Body of pancreas (tissue), 4 donors: Measurements from ENCODE around the gene DTNA. TPM values are rescaled to one million over a fixed set of nuclear protein-coding genes. Genes with fewer than 3 reads are reported as not detected.

Source experiments
- ATAC-seq: fragments of 150-250 bp; one replicate; pipeline ENCODE4 v1.9.1; 2016
- DNase-seq, 4 donors: peaks; one replicate each; pipeline ENCODE4 v3.0.0-alpha.2; 2019
- H3K27ac ChIP-seq, 4 donors: fragments of 200-600 bp; sonication (generic); 1 replicate in 3 of 4; 2 replicates in 1 of 4; pipeline versions ENCODE4 v1.5.1 to v1.6.1; 2016 to 2019; ENCODE audit warnings: mild to moderate bottlenecking in 1 of 4, mixed read lengths in 1 of 4, moderate library complexity in 1 of 4
- H3K27me3 ChIP-seq, 2 donors: fragments of 200-600 bp; sonication (generic); one replicate each; pipeline ENCODE4 v1.6.0; 2016; ENCODE audit warnings: mild to moderate bottlenecking in 1 of 2
- H3K36me3 ChIP-seq, 2 donors: fragments of 200-600 bp; sonication (generic); replicated peaks in 1 of 2; 2 replicates each; pipeline ENCODE4 v1.5.1; 2016; ENCODE audit warnings: low read depth in 2 of 2; ENCODE audit not compliant: insufficient read depth in 1 of 2
- H3K4me1 ChIP-seq: fragments of 200-600 bp; sonication (generic); one replicate; pipeline ENCODE4 v1.6.0; 2016
- H3K4me3 ChIP-seq, 2 donors: fragments of 200-600 bp; sonication (generic); 1 replicate in 1 of 2; 2 replicates in 1 of 2; pipeline ENCODE4 v1.5.1; 2016 to 2019
- H3K9me3 ChIP-seq, 3 donors: fragments of 200-600 bp; sonication (generic); 1 replicate in 2 of 3; 2 replicates in 1 of 3; pipeline ENCODE4 v1.5.1; 2016
- CTCF ChIP-seq, 7 experiments: fragments of 450-650 bp in 4 of 7; fragments of 200-600 bp in 3 of 7; sonication (generic) in 3 of 7; IDR thresholded peaks; one replicate each; pipeline ENCODE4 v1.5.1; 2016 to 2019; ENCODE audit warnings: antibody characterized with exemption in 7 of 7
- POLR2A ChIP-seq, 3 donors: fragments of 450-650 bp; IDR thresholded peaks; one replicate each; pipeline ENCODE4 v1.6.1; 2016; ENCODE audit warnings: antibody characterized with exemption in 3 of 3, mild to moderate bottlenecking in 2 of 3
- WGBS, 2 donors: methylation state at CpG; one replicate each; pipeline ENCODE4 v1.1.5; 2017; 5-methylcytosine and 5-hydroxymethylcytosine counted together
- intact Hi-C: fragments of 100-400 bp; cut with DNase I; formaldehyde crosslinking; loops from one replicate; pipeline ENCODE4 v1.15.1; 2023
- total RNA-seq, 2 donors: library from RNA; depleted of rRNA; stranded (reverse); fragments of >200 nt; gene quantifications; one replicate each; pipeline ENCODE4 v1.1.0, GENCODE V29; 2016

Gene DTNA
- total RNA-seq, 2 donors from 2014 or later, result 31.0 to 32.2 TPM

GRCh38 chr18:34796035-34796657 lies 86.0 kb downstream of the DTNA start:
- Histone ChIP-seq H3K27ac (no peak overlapping the region), H3K27me3 (no peaks in the 10 kb centered on the region), H3K4me1 (no peaks in the 10 kb centered on the region), H3K4me3 (no peak overlapping the region), H3K9me3 (no peaks in the 10 kb centered on the region), H3K36me3 (no peaks in the 10 kb centered on the region)
- intact Hi-C loops, result no loop called here
- WGBS, 2 donors, result 89 to 90% methylated on average over 7 of the region's 7 CpGs
- DNase-seq (no peak), ATAC-seq (no peak)
- TF ChIP-seq CTCF (IDR thresholded peaks at IDR 0.05) (no peak), POLR2A (IDR thresholded peaks at IDR 0.05) (no peak)

GRCh38 chr18:34799291-34799690 lies 89.2 kb downstream of the DTNA start:
- WGBS, 2 donors, result 85 to 86% methylated on average over 4 of the region's 4 CpGs
- ATAC-seq, result no peak
- intact Hi-C loops, result no loop called here

GRCh38 chr18:34800381-34800780 lies 90.3 kb downstream of the DTNA start:
- no peak for TF ChIP-seq POLR2A (IDR thresholded peaks at IDR 0.05)
- no peak for TF ChIP-seq CTCF (IDR thresholded peaks at IDR 0.05)
- H3K9me3 ChIP-seq, result no peaks in the 10 kb centered on the region
- intact Hi-C loops, result no loop called here
- no peaks in the 10 kb centered on the region for H3K36me3 ChIP-seq
- H3K27me3 ChIP-seq, result no peaks in the 10 kb centered on the region
- ATAC-seq (no peak), DNase-seq (no peak)
- peaks cover 5% of the 10 kb centered on the region for H3K4me1 ChIP-seq
- WGBS, 2 donors, result 86 to 88% methylated on average over 1 of the region's 1 CpG
- H3K4me3 ChIP-seq, result no peak overlapping the region
- no peak overlapping the region for H3K27ac ChIP-seq

More at GRCh38 chr18:34799291-34799690, 89.2 kb downstream of the DTNA start:
- no peak for DNase-seq
- Histone ChIP-seq H3K27me3 (no peaks in the 10 kb centered on the region), H3K9me3 (no peaks in the 10 kb centered on the region), H3K27ac (no peak overlapping the region), H3K4me1 (no peaks in the 10 kb centered on the region), H3K4me3 (no peak overlapping the region), H3K36me3 (no peaks in the 10 kb centered on the region)
- TF ChIP-seq CTCF (IDR thresholded peaks at IDR 0.05), result no peak
- TF ChIP-seq POLR2A (IDR thresholded peaks at IDR 0.05), result no peak

GRCh38 chr18:34801774-34802173 lies 91.7 kb downstream of the DTNA start:
- intact Hi-C loops, result no loop called here
- no peaks in the 10 kb centered on the region for H3K36me3 ChIP-seq
- no peaks in the 10 kb centered on the region for H3K9me3 ChIP-seq
- TF ChIP-seq CTCF (IDR thresholded peaks at IDR 0.05) (no peak), POLR2A (IDR thresholded peaks at IDR 0.05) (no peak)
- H3K4me1 ChIP-seq, result peaks cover 19% of the 10 kb centered on the region
- no peak overlapping the region for H3K4me3 ChIP-seq
- H3K27ac ChIP-seq, result no peak overlapping the region
- DNase-seq, result no peak
- no peaks in the 10 kb centered on the region for H3K27me3 ChIP-seq
- 94 to 98% methylated on average over 2 of the region's 2 CpGs for WGBS, 2 donors
- no peak for ATAC-seq

- H3K4me1 ChIP-seq, result peaks cover 24% of the 10 kb centered on the region
- no peaks in the 10 kb centered on the region for H3K36me3 ChIP-seq
- TF ChIP-seq CTCF (IDR thresholded peaks at IDR 0.05) (no peak), POLR2A (IDR thresholded peaks at IDR 0.05) (no peak)
- WGBS, 2 donors, result 60 to 74% methylated on average over 3 of the region's 3 CpGs
- no peak overlapping the region for H3K27ac ChIP-seq
- intact Hi-C loops, result no loop called here
- no peaks in the 10 kb centered on the region for H3K27me3 ChIP-seq
- DNase-seq, result no peak
- ATAC-seq, result no peak
- no peak overlapping the region for H3K4me3 ChIP-seq
- no peaks in the 10 kb centered on the region for H3K9me3 ChIP-seq
Observed at GRCh38 chr18:34802959-34803358, 92.9 kb downstream of the DTNA start.
